Liver (tissue), 9 donors: ENCODE measurements around the gene ZSWIM7. TPM values are rescaled to one million over a fixed set of nuclear protein-coding genes. Genes with fewer than 3 reads are reported as not detected.

ENCODE experiments used
- DNase-seq: peaks from one replicate; pipeline ENCODE4 v3.0.0-alpha.2; 2017; ENCODE audit warnings: low spot score
- H3K27ac ChIP-seq, 2 donors: one replicate each; pipeline ENCODE4 v1.7.0; 2013; ENCODE audit warnings: inconsistent platforms in 2 of 2, low read length in 2 of 2, control low read depth in 1 of 2, low read depth in 1 of 2, mild to moderate bottlenecking in 1 of 2
- H3K27me3 ChIP-seq, 4 donors: one replicate each; pipeline versions ENCODE4 v1.6.1 to v1.7.0; 2013; ENCODE audit warnings: low read length in 3 of 4, inconsistent platforms in 1 of 4, mild to moderate bottlenecking in 1 of 4, moderate library complexity in 1 of 4; ENCODE audit not compliant: control insufficient read depth in 4 of 4, insufficient read depth in 4 of 4
- H3K36me3 ChIP-seq, 4 donors: one replicate each; pipeline versions ENCODE4 v1.6.1 to v1.7.0; 2013; ENCODE audit warnings: low read length in 3 of 4, mild to moderate bottlenecking in 3 of 4, low read depth in 1 of 4, moderate library complexity in 1 of 4; ENCODE audit not compliant: control insufficient read depth in 4 of 4, insufficient read depth in 3 of 4
- H3K4me1 ChIP-seq, 4 donors: one replicate each; pipeline versions ENCODE4 v1.6.1 to v1.7.0; 2013; ENCODE audit warnings: low read length in 3 of 4, mild to moderate bottlenecking in 3 of 4, moderate library complexity in 1 of 4; ENCODE audit not compliant: control insufficient read depth in 4 of 4, insufficient read depth in 4 of 4
- H3K4me3 ChIP-seq, 3 donors: one replicate each; pipeline versions ENCODE4 v1.6.1 to v1.7.0; 2013; ENCODE audit warnings: low read length in 3 of 3, control low read depth in 1 of 3, low read depth in 1 of 3, mild to moderate bottlenecking in 1 of 3
- H3K9ac ChIP-seq, 2 donors: one replicate each; pipeline ENCODE4 v1.7.0; 2013; ENCODE audit warnings: low read length in 2 of 2, mild to moderate bottlenecking in 2 of 2, moderate library complexity in 2 of 2, control low read depth in 1 of 2, low read depth in 1 of 2
- H3K9me3 ChIP-seq, 4 donors: one replicate each; pipeline versions ENCODE4 v1.6.1 to v1.7.0; 2013; ENCODE audit warnings: low read length in 3 of 4; ENCODE audit not compliant: control insufficient read depth in 4 of 4
- ATF3 ChIP-seq: IDR thresholded peaks from 2 replicates; pipeline ENCODE4 v1.6.1; 2016; ENCODE audit warnings: antibody characterized with exemption
- CTCF ChIP-seq: fragments of 150-350 bp; IDR thresholded peaks from 2 replicates; pipeline ENCODE4 v1.5.1; 2017; ENCODE audit warnings: improper control_type of control experiment, low read depth, low read length; ENCODE audit not compliant: missing input control
- EGR1 ChIP-seq, 2 donors: IDR thresholded peaks; 2 replicates each; pipeline ENCODE4 v1.6.1; 2016 to 2018; ENCODE audit warnings: antibody characterized with exemption in 2 of 2, low read depth in 2 of 2
- FOXA2 ChIP-seq: IDR thresholded peaks from 2 replicates; pipeline ENCODE4 v1.6.1; 2016; ENCODE audit warnings: antibody characterized with exemption
- GABPA ChIP-seq, 2 donors: IDR thresholded peaks in 1 of 2; conservative IDR thresholded peaks in 1 of 2; 2 replicates each; pipeline ENCODE4 v1.6.1; 2016; ENCODE audit warnings: antibody characterized with exemption in 2 of 2, mild to moderate bottlenecking in 1 of 2, moderate library complexity in 1 of 2
- HNF4A ChIP-seq, 2 donors: conservative IDR thresholded peaks; 2 replicates each; pipeline ENCODE4 v1.6.1; 2016; ENCODE audit warnings: antibody characterized with exemption in 2 of 2, mild to moderate bottlenecking in 2 of 2
- HNF4G ChIP-seq: IDR thresholded peaks from 2 replicates; pipeline ENCODE4 v1.6.1; 2016; ENCODE audit warnings: antibody characterized with exemption
- JUND ChIP-seq, 2 donors: IDR thresholded peaks; 2 replicates each; pipeline ENCODE4 v1.6.1; 2016; ENCODE audit warnings: antibody characterized with exemption in 2 of 2
- MAX ChIP-seq: IDR thresholded peaks from 2 replicates; pipeline ENCODE4 v1.6.1; 2016; ENCODE audit warnings: antibody characterized with exemption
- NR2F2 ChIP-seq: IDR thresholded peaks from 2 replicates; pipeline ENCODE4 v1.6.1; 2016; ENCODE audit warnings: antibody characterized with exemption
- RAD21 ChIP-seq, 2 donors: IDR thresholded peaks; 2 replicates each; pipeline ENCODE4 v1.6.1; 2016; ENCODE audit warnings: antibody characterized with exemption in 2 of 2, mild to moderate bottlenecking in 2 of 2
- SP1 ChIP-seq: IDR thresholded peaks from 2 replicates; pipeline ENCODE4 v1.6.1; 2018; ENCODE audit warnings: antibody characterized with exemption, mild to moderate bottlenecking
- TAF1 ChIP-seq: conservative IDR thresholded peaks from 2 replicates; pipeline ENCODE4 v1.6.1; 2016; ENCODE audit warnings: antibody characterized with exemption, mild to moderate bottlenecking
- YY1 ChIP-seq: IDR thresholded peaks from 2 replicates; pipeline ENCODE4 v1.6.1; 2016; ENCODE audit warnings: antibody characterized with exemption, mild to moderate bottlenecking
- WGBS: extraction: QIAGEN DNeasy Blood & Tissue Kit; methylation state at CpG from one replicate; pipeline ENCODE4 v1.1.7; 2013; 5-methylcytosine and 5-hydroxymethylcytosine counted together
- polyA plus RNA-seq, 2 donors: library from polyadenylated mRNA; stranded (reverse) in 1 of 2; unstranded in 1 of 2; fragments of 200-250 nt in 1 of 2; fragments of >200 nt in 1 of 2; fragmentation: Nextera tagmentation in 1 of 2; extraction: Ambion mirVana in 1 of 2; gene quantifications; one replicate each; pipeline versions ENCODE4 v1.2.1 to v1.2.3, GENCODE V29; 2013 to 2015
- total RNA-seq, 2 donors: library from RNA; depleted of rRNA; stranded (reverse); fragments of >200 nt; gene quantifications; one replicate each; pipeline ENCODE4 v1.2.3, GENCODE V29; 2014
- TF ChIP-seq, protein P1 (sequence below): IDR thresholded peaks from 2 replicates; pipeline ENCODE4 v1.6.1; 2016; ENCODE audit warnings: antibody characterized with exemption
- TF ChIP-seq, protein P2 (sequence below): IDR thresholded peaks from 2 replicates; pipeline ENCODE4 v1.6.1; 2016; ENCODE audit warnings: antibody characterized with exemption, mild to moderate bottlenecking
- donor health status: healthy.
- donor health status: healthy.
- donor health status: healthy.
- donor health status: healthy.
- donor health status: healthy.

ZSWIM7 gene
- total and polyA plus RNA-seq, 4 donors: 7.1 to 27.0 (median 13.8) TPM

DNA sequence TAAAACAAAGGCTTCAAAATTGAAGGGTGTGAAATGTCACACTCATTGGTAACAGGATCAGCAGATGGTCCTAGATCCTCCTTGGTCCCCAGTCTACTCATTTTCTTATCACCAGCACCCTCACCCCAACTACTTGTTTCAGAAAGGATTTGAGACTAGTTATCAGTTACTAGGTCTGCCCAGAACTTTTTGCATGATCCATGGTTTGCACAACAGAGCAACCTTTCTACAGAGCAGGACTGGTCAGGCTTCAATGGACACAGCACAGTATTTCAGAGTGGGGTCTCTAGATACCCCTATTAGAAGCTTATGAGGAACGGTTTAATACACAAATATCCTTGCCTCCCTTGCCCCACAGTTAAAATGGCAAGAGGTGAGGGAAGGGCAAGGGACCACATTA lies 25.7 kb upstream of the ZSWIM7 start:
- 98% methylated on average over 1 of the region's 1 CpG for WGBS
- no peak overlapping the region for H3K4me3 ChIP-seq
- no peaks in the 10 kb centered on the region for H3K9me3 ChIP-seq
- DNase-seq: no peak
- peaks cover 7 to 61% (median 56%) of the 10 kb centered on the region in 4 donors for H3K36me3 ChIP-seq
- H3K27me3 ChIP-seq: no peaks in the 10 kb centered on the region
- no peak overlapping the region for H3K27ac ChIP-seq
- no peak for TF ChIP-seq RAD21 (IDR thresholded peaks at IDR 0.05)
- TF ChIP-seq CTCF: no peak
- TF ChIP-seq NR2F2: no peak
- H3K9ac ChIP-seq: no peak overlapping the region
- peaks cover 0 to 4% (median 0%) of the 10 kb centered on the region in 4 donors for H3K4me1 ChIP-seq

DNA sequence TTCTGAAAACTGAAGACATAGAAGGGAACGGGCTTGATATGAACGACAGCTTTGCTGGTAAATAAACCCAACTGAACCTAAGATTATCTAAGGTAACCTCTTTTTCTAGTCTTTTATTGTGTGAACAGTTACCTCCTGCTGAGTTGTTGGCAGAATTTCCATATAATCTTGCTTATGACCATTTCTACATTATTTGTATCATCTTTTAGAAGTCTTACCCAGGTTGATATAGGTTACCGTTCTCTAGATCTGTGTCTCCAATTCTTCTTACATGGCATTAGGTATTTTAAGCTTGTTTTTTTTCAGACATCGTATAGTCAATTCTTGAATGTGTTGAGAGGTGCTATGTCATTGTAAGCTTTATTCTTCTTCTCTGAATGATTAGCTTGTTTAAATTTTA lies 24.4 kb upstream of the ZSWIM7 start:
- Histone ChIP-seq H3K4me1 (peaks cover 0 to 4% (median 0%) of the 10 kb centered on the region in 4 donors), H3K9me3 (no peaks in the 10 kb centered on the region), H3K36me3 (peaks cover 6 to 50% (median 45%) of the 10 kb centered on the region in 4 donors), H3K27me3 (no peaks in the 10 kb centered on the region), H3K27ac (no peak overlapping the region), H3K9ac (no peak overlapping the region), H3K4me3 (no peak overlapping the region)
- 68% methylated on average over 4 of the region's 4 CpGs for WGBS
- DNase-seq: no peak
- TF ChIP-seq JUND (IDR thresholded peaks at IDR 0.05): no peak
- TF ChIP-seq, protein P1, sequence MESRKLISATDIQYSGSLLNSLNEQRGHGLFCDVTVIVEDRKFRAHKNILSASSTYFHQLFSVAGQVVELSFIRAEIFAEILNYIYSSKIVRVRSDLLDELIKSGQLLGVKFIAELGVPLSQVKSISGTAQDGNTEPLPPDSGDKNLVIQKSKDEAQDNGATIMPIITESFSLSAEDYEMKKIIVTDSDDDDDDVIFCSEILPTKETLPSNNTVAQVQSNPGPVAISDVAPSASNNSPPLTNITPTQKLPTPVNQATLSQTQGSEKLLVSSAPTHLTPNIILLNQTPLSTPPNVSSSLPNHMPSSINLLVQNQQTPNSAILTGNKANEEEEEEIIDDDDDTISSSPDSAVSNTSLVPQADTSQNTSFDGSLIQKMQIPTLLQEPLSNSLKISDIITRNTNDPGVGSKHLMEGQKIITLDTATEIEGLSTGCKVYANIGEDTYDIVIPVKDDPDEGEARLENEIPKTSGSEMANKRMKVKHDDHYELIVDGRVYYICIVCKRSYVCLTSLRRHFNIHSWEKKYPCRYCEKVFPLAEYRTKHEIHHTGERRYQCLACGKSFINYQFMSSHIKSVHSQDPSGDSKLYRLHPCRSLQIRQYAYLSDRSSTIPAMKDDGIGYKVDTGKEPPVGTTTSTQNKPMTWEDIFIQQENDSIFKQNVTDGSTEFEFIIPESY: no peak
- no peak for TF ChIP-seq SP1
- TF ChIP-seq TAF1: no peak
- no peak for TF ChIP-seq EGR1 (IDR thresholded peaks at IDR 0.05; ENCODE audit: low read depth in 2 of 2)
- TF ChIP-seq GABPA (IDR thresholded peaks at IDR 0.05 in 1 of 2, conservative IDR thresholded peaks at IDR 0.05 in 1 of 2): no peak

DNA sequence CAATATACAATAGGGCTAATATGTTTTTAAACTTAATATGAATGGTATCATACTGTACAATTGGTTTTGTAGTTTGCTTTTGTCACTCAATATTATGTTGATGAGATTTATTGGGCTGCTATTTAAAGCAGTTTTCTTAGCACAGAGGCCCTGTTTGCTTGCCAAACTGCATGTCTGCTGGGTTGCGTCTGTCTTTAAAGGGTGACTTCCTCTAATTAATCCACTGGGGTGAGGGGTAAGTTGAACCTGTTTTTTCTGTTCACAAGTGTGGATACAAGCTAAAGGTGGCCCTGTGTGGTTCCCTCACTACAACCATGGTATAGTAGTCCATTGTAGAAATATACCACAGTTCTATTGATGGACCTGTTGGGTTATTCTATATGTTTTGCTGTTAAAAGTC lies 19.8 kb upstream of the ZSWIM7 start:
- Histone ChIP-seq H3K4me3 (no peak overlapping the region), H3K36me3 (peaks cover 0 to 14% (median 7%) of the 10 kb centered on the region in 4 donors), H3K27ac (no peak overlapping the region), H3K27me3 (no peaks in the 10 kb centered on the region), H3K4me1 (peaks cover 0 to 2% (median 0%) of the 10 kb centered on the region in 4 donors), H3K9me3 (no peaks in the 10 kb centered on the region), H3K9ac (no peak overlapping the region)
- DNase-seq: no peak
- 84% methylated on average over 1 of the region's 1 CpG for WGBS
- TF ChIP-seq YY1: no peak
- no peak for TF ChIP-seq HNF4G
- no peak for TF ChIP-seq FOXA2
- no peak for TF ChIP-seq JUND (IDR thresholded peaks at IDR 0.05)
- TF ChIP-seq, protein P2, sequence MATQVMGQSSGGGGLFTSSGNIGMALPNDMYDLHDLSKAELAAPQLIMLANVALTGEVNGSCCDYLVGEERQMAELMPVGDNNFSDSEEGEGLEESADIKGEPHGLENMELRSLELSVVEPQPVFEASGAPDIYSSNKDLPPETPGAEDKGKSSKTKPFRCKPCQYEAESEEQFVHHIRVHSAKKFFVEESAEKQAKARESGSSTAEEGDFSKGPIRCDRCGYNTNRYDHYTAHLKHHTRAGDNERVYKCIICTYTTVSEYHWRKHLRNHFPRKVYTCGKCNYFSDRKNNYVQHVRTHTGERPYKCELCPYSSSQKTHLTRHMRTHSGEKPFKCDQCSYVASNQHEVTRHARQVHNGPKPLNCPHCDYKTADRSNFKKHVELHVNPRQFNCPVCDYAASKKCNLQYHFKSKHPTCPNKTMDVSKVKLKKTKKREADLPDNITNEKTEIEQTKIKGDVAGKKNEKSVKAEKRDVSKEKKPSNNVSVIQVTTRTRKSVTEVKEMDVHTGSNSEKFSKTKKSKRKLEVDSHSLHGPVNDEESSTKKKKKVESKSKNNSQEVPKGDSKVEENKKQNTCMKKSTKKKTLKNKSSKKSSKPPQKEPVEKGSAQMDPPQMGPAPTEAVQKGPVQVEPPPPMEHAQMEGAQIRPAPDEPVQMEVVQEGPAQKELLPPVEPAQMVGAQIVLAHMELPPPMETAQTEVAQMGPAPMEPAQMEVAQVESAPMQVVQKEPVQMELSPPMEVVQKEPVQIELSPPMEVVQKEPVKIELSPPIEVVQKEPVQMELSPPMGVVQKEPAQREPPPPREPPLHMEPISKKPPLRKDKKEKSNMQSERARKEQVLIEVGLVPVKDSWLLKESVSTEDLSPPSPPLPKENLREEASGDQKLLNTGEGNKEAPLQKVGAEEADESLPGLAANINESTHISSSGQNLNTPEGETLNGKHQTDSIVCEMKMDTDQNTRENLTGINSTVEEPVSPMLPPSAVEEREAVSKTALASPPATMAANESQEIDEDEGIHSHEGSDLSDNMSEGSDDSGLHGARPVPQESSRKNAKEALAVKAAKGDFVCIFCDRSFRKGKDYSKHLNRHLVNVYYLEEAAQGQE: no peak
- no peak for TF ChIP-seq CTCF
- TF ChIP-seq, protein P1: no peak
- TF ChIP-seq HNF4A (conservative IDR thresholded peaks at IDR 0.05): no peak
- TF ChIP-seq ATF3: no peak
- no peak for TF ChIP-seq MAX
- TF ChIP-seq RAD21 (IDR thresholded peaks at IDR 0.05): no peak
